Fibroblast of peridontal ligament (primary cell): Measurements from ENCODE around the gene MICU1.
"Not testable (repeated sequence)": the region's sequence is repeated elsewhere in the genome, so short reads cannot be mapped to it uniquely, and the experiment has no call there.

Source experiments
- DNase-seq: peaks from one replicate; pipeline ENCODE4 v3.0.0-alpha.2; 2010; ENCODE audit errors: extremely low read depth

Gene MICU1

GRCh38 chr10:72328045-72328828 lies 297.6 kb downstream of the MICU1 start:
- peak; percentile 68 for DNase-seq

GRCh38 chr10:72326665-72327603 lies 298.9 kb downstream of the MICU1 start:
- DNase-seq = not testable (repeated sequence)

- DNase-seq = peak; percentile 53
These were observed 300.4 kb downstream of the MICU1 start for GRCh38 chr10:72325243-72326175.

GRCh38 chr10:72323771-72324191 lies 302.1 kb downstream of the MICU1 start:
- DNase-seq = no peak

- no peak for DNase-seq
These were observed 302.6 kb downstream of the MICU1 start for GRCh38 chr10:72323108-72323749.

GRCh38 chr10:72322280-72323058 lies 303.4 kb downstream of the MICU1 start:
- DNase-seq = no peak

- no peak for DNase-seq
These were observed 303.9 kb downstream of the MICU1 start for GRCh38 chr10:72322030-72322279.

GRCh38 chr10:72321248-72322029 lies 304.4 kb downstream of the MICU1 start:
- no peak for DNase-seq

GRCh38 chr10:72320676-72321247 lies 305.1 kb downstream of the MICU1 start:
- DNase-seq = peak; percentile 99

- peak; percentile 87 for DNase-seq
These were observed 306.2 kb downstream of the MICU1 start for GRCh38 chr10:72319416-72320254.

- no peak for DNase-seq
These were observed 307.2 kb downstream of the MICU1 start for GRCh38 chr10:72318418-72319262.
